GM12865 (cell line): Measurements from ENCODE around the gene C5orf46.

Source experiments
- DNase-seq: peaks from one replicate; pipeline ENCODE4 v3.0.0; 2010; ENCODE audit warnings: low read depth
- H3K4me3 ChIP-seq: 2 replicates; pipeline ENCODE4 v1.5.1; 2011; ENCODE audit warnings: mild to moderate bottlenecking, low read depth, low read length, control low read depth
- TF ChIP-seq, protein P1 (sequence below): IDR thresholded peaks from 2 replicates; pipeline ENCODE4 v1.5.1; 2011; ENCODE audit warnings: low read length, control low read depth, low read depth, inconsistent platforms; ENCODE audit not compliant: insufficient read depth; ENCODE audit errors: missing control alignments

C5orf46 gene

DNA sequence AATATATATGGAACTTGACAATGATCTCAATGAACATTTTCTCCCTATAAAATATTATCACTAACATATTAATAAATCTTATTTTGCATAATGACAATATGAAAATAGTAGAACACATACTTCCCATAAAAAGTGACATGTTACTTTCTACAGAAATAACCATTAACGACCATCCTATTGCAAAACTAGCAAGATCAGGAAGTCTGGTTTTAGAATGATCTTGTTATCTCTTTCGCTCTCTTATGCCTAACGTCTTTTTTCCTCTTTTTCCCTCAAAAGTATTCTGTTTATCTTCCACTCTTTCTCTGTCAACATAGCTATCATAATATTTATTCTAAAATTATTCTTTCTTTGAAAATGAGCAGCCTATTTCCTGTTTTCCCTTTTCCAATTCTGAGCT, 21.6 kb upstream of the C5orf46 start:
- no peak overlapping the region for H3K4me3 ChIP-seq
- TF ChIP-seq, protein P1, sequence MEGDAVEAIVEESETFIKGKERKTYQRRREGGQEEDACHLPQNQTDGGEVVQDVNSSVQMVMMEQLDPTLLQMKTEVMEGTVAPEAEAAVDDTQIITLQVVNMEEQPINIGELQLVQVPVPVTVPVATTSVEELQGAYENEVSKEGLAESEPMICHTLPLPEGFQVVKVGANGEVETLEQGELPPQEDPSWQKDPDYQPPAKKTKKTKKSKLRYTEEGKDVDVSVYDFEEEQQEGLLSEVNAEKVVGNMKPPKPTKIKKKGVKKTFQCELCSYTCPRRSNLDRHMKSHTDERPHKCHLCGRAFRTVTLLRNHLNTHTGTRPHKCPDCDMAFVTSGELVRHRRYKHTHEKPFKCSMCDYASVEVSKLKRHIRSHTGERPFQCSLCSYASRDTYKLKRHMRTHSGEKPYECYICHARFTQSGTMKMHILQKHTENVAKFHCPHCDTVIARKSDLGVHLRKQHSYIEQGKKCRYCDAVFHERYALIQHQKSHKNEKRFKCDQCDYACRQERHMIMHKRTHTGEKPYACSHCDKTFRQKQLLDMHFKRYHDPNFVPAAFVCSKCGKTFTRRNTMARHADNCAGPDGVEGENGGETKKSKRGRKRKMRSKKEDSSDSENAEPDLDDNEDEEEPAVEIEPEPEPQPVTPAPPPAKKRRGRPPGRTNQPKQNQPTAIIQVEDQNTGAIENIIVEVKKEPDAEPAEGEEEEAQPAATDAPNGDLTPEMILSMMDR: no peak
- DNase-seq: no peak

DNA sequence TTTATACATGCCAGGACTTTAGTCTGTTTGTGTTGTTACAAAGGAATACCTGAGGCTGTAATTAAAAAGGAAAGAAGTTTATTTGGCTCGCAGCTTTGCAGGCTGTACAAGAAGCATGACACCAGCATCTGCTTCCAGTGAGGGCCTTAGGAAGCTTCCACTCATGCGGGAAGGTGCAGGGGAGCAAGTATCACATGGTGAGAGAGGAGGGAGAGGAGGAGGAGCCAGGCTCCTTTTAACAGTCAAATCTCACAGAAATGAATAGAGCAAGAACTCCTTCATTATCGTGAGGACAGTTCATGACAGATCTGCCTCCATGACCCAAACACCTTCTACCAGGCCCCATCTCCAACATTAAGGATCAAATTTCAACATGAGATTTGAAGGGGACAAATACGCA, 18.7 kb upstream of the C5orf46 start:
- TF ChIP-seq, protein P1: no peak
- DNase-seq: no peak

DNA sequence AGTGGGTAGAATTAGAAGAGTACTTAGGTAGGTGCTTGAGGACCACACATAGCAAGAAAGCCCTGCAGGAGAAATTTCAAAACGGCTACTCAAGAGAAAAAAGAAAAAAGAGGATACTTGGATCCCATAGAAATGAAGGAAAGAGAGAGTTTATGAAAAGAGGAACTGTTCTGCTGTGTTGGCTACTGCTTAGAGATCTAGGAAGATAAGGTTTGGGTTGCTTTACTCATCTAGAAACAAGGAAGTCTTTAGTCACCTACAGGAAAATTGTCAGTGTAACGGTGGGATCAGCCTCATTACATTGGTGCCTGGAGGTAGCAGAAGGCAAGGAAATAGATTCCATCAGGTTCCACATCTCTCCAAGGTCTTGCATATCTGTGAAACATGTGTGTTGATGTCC, 14.8 kb upstream of the C5orf46 start:
- TF ChIP-seq, protein P1: no peak
- DNase-seq: no peak
- H3K4me3 ChIP-seq: no peak overlapping the region

More for the DNA sequence above, 18.7 kb upstream of the C5orf46 start:
- H3K4me3 ChIP-seq: no peak overlapping the region

DNA sequence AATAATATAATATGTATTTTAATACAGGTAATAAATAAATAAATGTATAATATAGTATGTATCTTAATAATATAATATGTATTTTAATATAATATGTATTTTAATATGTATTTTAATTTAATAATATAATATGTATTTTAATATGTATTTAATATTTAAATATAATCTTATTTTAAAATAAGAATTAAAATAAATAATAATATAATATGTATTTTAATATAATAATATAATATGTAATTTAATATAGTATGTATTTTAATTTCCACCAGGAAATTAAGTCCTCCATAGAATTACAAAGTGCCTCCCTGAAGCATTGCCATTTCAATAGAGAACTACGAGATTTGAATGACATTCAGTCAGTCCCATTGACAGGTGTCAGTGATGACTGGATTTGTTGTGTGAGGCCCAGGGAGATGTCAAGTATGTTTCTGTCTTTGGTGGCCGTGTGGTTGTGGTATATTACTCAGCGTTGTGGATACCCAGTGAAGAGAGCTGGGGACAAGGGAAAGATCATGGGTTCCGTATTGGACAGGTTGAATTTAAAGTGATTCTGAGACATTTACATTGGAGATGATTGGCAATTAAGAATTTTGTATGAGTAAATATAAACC, 14.2 kb upstream of the C5orf46 start:
- no peak overlapping the region for H3K4me3 ChIP-seq
- no peak for DNase-seq
- TF ChIP-seq, protein P1: no peak

DNA sequence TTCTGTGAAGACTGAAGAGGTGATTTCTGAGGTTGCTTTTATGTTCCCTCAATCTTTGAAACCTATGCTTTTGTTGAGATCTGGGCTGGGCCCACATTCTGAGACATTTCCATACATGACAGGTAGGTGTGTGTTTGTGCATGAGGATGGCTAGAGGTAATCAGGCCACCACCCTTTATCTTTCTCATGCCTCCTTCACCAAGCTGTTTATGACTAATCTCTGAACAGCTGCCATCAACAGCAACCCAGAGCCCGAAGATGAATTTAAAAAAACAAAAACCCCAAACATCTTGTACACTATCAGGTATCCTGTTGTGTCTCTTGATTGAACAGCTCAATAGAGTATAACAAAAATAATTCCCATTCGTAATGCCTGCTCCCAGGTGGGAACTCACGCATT, 12.6 kb upstream of the C5orf46 start:
- DNase-seq: no peak
- no peak overlapping the region for H3K4me3 ChIP-seq
- TF ChIP-seq, protein P1: no peak

DNA sequence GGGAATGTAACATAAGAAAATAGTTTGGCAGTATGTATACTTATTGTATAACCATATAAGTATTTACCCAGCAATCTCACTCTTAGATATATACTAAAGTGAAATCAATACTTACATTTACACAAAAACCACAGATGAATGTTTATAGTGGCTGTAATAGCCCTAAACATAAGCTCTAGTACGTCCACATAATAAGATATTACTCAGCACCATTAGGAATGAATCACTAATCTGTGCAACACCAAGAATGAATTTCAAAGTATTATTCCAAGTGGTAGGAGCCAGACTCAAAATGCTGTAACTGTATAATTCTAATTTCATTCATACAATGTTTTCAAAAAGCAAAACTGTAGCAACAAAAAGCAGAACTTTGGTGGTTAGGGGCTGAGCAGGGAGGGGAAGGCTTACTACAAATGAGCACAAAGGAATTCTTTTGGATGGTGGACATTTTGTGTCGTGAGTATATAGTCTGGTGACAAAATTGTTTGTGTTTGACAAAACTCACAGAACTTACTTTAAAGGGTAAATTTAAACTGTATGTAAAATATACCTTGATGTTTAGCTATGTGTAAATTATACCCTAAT, 11.9 kb upstream of the C5orf46 start:
- TF ChIP-seq, protein P1: no peak
- H3K4me3 ChIP-seq: no peak overlapping the region
- no peak for DNase-seq

DNA sequence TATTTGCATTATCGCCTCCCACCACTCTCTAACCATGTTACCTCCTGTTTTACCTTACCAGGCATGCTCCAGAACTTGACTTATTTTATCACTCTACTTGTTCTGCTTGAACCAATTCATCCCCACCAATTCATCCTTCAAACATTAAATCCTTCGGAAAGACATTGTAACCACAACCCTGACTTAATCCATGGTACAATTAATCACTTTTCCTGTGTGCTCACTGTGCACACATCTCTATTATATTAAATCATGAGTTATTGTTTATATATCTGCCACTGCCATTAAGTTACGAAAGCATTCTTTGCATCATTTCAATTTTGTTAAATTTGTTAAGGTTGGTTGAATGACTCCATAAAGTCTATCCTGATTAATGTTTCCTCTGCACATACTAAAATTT, 7.4 kb upstream of the C5orf46 start:
- TF ChIP-seq, protein P1: no peak
- H3K4me3 ChIP-seq: no peak overlapping the region
- DNase-seq: no peak
